ENCODE measurements around the gene ZBTB18. TPM values are rescaled to one million over a fixed set of nuclear protein-coding genes. Genes with fewer than 3 reads are reported as not detected.

ZBTB18 gene
- total and polyA plus RNA-seq, 2 of the 4 experiments (the other 2 are of a cell fraction), result 10.0 to 16.0 TPM

DNA sequence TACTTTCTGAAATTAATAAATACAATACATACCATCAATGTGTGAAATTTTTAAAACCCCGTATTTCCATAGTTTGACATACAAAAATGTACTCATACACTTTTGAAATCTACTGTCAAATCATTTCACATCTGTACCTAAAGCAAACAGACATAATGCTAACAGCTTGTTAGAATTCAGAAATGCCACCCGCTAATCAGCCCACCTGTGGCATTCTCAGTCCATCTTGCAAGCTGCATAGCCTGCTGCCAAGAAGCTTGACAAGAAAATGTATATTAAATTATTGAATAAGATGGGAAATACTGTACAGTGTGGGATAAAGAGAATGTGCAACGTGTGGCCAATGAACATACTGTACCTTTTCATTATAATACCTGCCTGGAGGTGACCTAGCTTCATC lies 55.1 kb downstream of the ZBTB18 start:
- TF ChIP-seq POLR2A (IDR thresholded peaks at IDR 0.05; ENCODE audit: low read depth, low read length) (no peak), BHLHE40 (IDR thresholded peaks at IDR 0.05; ENCODE audit: low read depth, low read length) (no peak), SMC3 (IDR thresholded peaks at IDR 0.05; ENCODE audit: low read depth, low read length) (no peak), RCOR1 (IDR thresholded peaks at IDR 0.05; ENCODE audit: insufficient replicate concordance, low read length) (no peak), FOS (IDR thresholded peaks at IDR 0.05; ENCODE audit: low read depth, low read length) (no peak), RFX5 (IDR thresholded peaks at IDR 0.05; ENCODE audit: low read depth, low read length) (no peak), NFE2L2 (IDR thresholded peaks at IDR 0.05; ENCODE audit: low read depth, low read length) (no peak), ELK1 (IDR thresholded peaks at IDR 0.05; ENCODE audit: borderline replicate concordance, low read depth, low read length) (no peak), CEBPB (IDR thresholded peaks at IDR 0.05; ENCODE audit: low read depth, low read length) (no peak), CHD1 (IDR thresholded peaks at IDR 0.05; ENCODE audit: low read depth, low read length) (no peak), CTCF (conservative IDR thresholded peaks at IDR 0.05; ENCODE audit: low read depth, low read length) (no peak), RAD21 (IDR thresholded peaks at IDR 0.05; ENCODE audit: low read length) (no peak)
- H3K14ac ChIP-seq (replicated peaks; ENCODE audit: low read depth, low read length), result no peak overlapping the region
- no peak overlapping the region for H2AFZ ChIP-seq (replicated peaks; ENCODE audit: low read length, poor library complexity)
- H2BK120ac ChIP-seq (ENCODE audit: low read depth, low read length), result no peak overlapping the region
- intact Hi-C loops (cut with micrococcal nuclease) (loop anchor here (10.0 kb wide), 1 partner anchor 51 kb away; the partner anchor contains the start of gene ZBTB18), dilution Hi-C loops (cut with HindIII; ENCODE audit: low sequenced_read_pairs, unreplicated experiment) (no loop called here), in situ Hi-C loops (cut with MboI; ENCODE audit: low sequenced_read_pairs) (no loop called here)
- H3K4me3 ChIP-seq (ENCODE audit: insufficient read depth, low read depth, low read length), result no peak overlapping the region
- H3K9ac ChIP-seq (ENCODE audit: low read depth, low read length), result no peak overlapping the region
- BruUV-seq (replicated peaks), result no TSS peak
- H3K27me3 ChIP-seq (ENCODE audit: control insufficient read depth, insufficient read depth, low read length), result no peaks in the 10 kb centered on the region; the same call in 1 of the 2 replicates
- ATAC-seq (ENCODE audit: low read depth) (no peak), DNase-seq (no peak)
- CTCF ChIA-PET, result no interaction called here
- no peak overlapping the region for H2BK15ac ChIP-seq (ENCODE audit: low read depth, low read length)
- H3K4me1 ChIP-seq (ENCODE audit: control insufficient read depth, insufficient read depth, low read length), result peaks cover 7% of the 10 kb centered on the region
- no peak overlapping the region for H4K91ac ChIP-seq (ENCODE audit: insufficient read depth, low read depth, low read length)
- H3K27ac ChIP-seq (ENCODE audit: insufficient read depth, low read length), result no peak overlapping the region
- no peak overlapping the region for H3K23ac ChIP-seq (ENCODE audit: low read depth, low read length)
- H3K79me1 ChIP-seq (ENCODE audit: low read depth in 1 of 2, low read length in 2 of 2), result no peaks in the 10 kb centered on the region
- H3K18ac ChIP-seq (ENCODE audit: low read depth, low read length), result no peak overlapping the region
- no CpG with 5 or more reads among the region's 3 CpGs for WGBS, 2 experiments (ENCODE audit: extremely low coverage in 2 of 2, insufficient read length in 1 of 2)
- H2AK5ac ChIP-seq (ENCODE audit: low read depth, low read length), result no peak overlapping the region
- H3K4ac ChIP-seq (ENCODE audit: low read depth, low read length), result no peak overlapping the region
- no peak overlapping the region for H4K8ac ChIP-seq (ENCODE audit: low read depth in 2 of 2, low read length in 2 of 2)
- no peaks in the 10 kb centered on the region for H3K9me1 ChIP-seq (ENCODE audit: insufficient read depth, low read length)
- no peak overlapping the region for H2BK20ac ChIP-seq (ENCODE audit: low read depth, low read length)
- POLR2A ChIA-PET (ENCODE audit: unreplicated experiment), result no interaction called here
- no peaks in the 10 kb centered on the region for H3K9me3 ChIP-seq (ENCODE audit: control insufficient read depth, insufficient read depth, low read length)
- H4K5ac ChIP-seq (ENCODE audit: low read depth, low read length), result no peak overlapping the region
- no peak overlapping the region for H3K56ac ChIP-seq (ENCODE audit: extremely low read depth, insufficient read depth, low read length)
- no peaks in the 10 kb centered on the region for H3K36me3 ChIP-seq (ENCODE audit: control insufficient read depth, insufficient read depth, low read length)
- no peak overlapping the region for H3K4me2 ChIP-seq (ENCODE audit: low read depth, low read length)
- no peak overlapping the region for H2AK9ac ChIP-seq (replicated peaks; ENCODE audit: low read depth, low read length, poor library complexity)
- H2BK5ac ChIP-seq (ENCODE audit: low read depth, low read length, poor library complexity, severe bottlenecking), result no peak overlapping the region
- no peaks in the 10 kb centered on the region for H4K20me1 ChIP-seq (ENCODE audit: insufficient read depth, low read length)

Measured in IMR-90 (cell line).